Measurements from ENCODE around the gene TCF3.

Gene TCF3

GRCh38 chr19:1659084-1659427 lies 6.6 kb upstream of the TCF3 start:
- no peaks in the 10 kb centered on the region for H4K20me1 ChIP-seq (ENCODE audit: insufficient read depth, low read length)
- ATAC-seq (ENCODE audit: insufficient read depth, low read depth), result no peak
- DNase-seq, result no peak
- H3K27me3 ChIP-seq (ENCODE audit: insufficient read depth, low read length, poor library complexity), result no peaks in the 10 kb centered on the region
- H3K4me2 ChIP-seq (ENCODE audit: insufficient read depth, low read length), result no peak overlapping the region
- no peak overlapping the region for H3K9ac ChIP-seq (ENCODE audit: low read depth, low read length)
- no peak overlapping the region for H3K27ac ChIP-seq (ENCODE audit: low read length)
- no peaks in the 10 kb centered on the region for H3K9me3 ChIP-seq (ENCODE audit: insufficient read depth, low read length, severe bottlenecking)
- H3K4me3 ChIP-seq (ENCODE audit: low read depth in 1 of 2, low read length in 2 of 2), result no peak overlapping the region
- TF ChIP-seq EZH2 (IDR thresholded peaks at IDR 0.05; ENCODE audit: borderline replicate concordance, low read depth, low read length, severe bottlenecking), result no peak
- TF ChIP-seq CTCF (IDR thresholded peaks at IDR 0.05; ENCODE audit: borderline replicate concordance, extremely low read depth, low read length, poor library complexity, severe bottlenecking), result no peak
- no peak overlapping the region for H2AFZ ChIP-seq (ENCODE audit: low read depth, low read length)
- H3K36me3 ChIP-seq (ENCODE audit: insufficient read depth, low read length), result no peaks in the 10 kb centered on the region
- H3K79me2 ChIP-seq (ENCODE audit: insufficient read depth, low read length), result no peaks in the 10 kb centered on the region
- H3K4me1 ChIP-seq (ENCODE audit: insufficient read depth, low read length), result no peaks in the 10 kb centered on the region

- Histone ChIP-seq H2AFZ (ENCODE audit: low read depth, low read length) (no peak overlapping the region), H3K4me2 (ENCODE audit: insufficient read depth, low read length) (no peak overlapping the region), H3K27me3 (ENCODE audit: insufficient read depth, low read length, poor library complexity) (no peaks in the 10 kb centered on the region), H3K27ac (ENCODE audit: low read length) (no peak overlapping the region), H3K4me1 (ENCODE audit: insufficient read depth, low read length) (peaks cover 2% of the 10 kb centered on the region), H3K9ac (ENCODE audit: low read depth, low read length) (no peak overlapping the region), H3K4me3 (ENCODE audit: low read depth in 1 of 2, low read length in 2 of 2) (no peak overlapping the region), H3K36me3 (ENCODE audit: insufficient read depth, low read length) (no peaks in the 10 kb centered on the region), H3K9me3 (ENCODE audit: insufficient read depth, low read length, severe bottlenecking) (no peaks in the 10 kb centered on the region), H4K20me1 (ENCODE audit: insufficient read depth, low read length) (no peaks in the 10 kb centered on the region), H3K79me2 (ENCODE audit: insufficient read depth, low read length) (no peaks in the 10 kb centered on the region)
- DNase-seq (no peak), ATAC-seq (ENCODE audit: insufficient read depth, low read depth) (no peak)
- no peak for TF ChIP-seq EZH2 (IDR thresholded peaks at IDR 0.05; ENCODE audit: borderline replicate concordance, low read depth, low read length, severe bottlenecking)
- no peak for TF ChIP-seq CTCF (IDR thresholded peaks at IDR 0.05; ENCODE audit: borderline replicate concordance, extremely low read depth, low read length, poor library complexity, severe bottlenecking)
These were observed 6.0 kb upstream of the TCF3 start for GRCh38 chr19:1658150-1659083.

GRCh38 chr19:1657746-1658145 lies 5.3 kb upstream of the TCF3 start:
- no peaks in the 10 kb centered on the region for H3K79me2 ChIP-seq (ENCODE audit: insufficient read depth, low read length)
- no peak overlapping the region for H2AFZ ChIP-seq (ENCODE audit: low read depth, low read length)
- no peak for DNase-seq
- no peak for ATAC-seq (ENCODE audit: insufficient read depth, low read depth)
- H3K36me3 ChIP-seq (ENCODE audit: insufficient read depth, low read length), result no peaks in the 10 kb centered on the region
- peaks cover 7% of the 10 kb centered on the region for H3K4me1 ChIP-seq (ENCODE audit: insufficient read depth, low read length)
- no peak overlapping the region for H3K4me3 ChIP-seq (ENCODE audit: low read depth in 1 of 2, low read length in 2 of 2)
- no peaks in the 10 kb centered on the region for H3K9me3 ChIP-seq (ENCODE audit: insufficient read depth, low read length, severe bottlenecking)
- no peak overlapping the region for H3K4me2 ChIP-seq (ENCODE audit: insufficient read depth, low read length)
- H3K9ac ChIP-seq (ENCODE audit: low read depth, low read length), result no peak overlapping the region
- TF ChIP-seq EZH2 (IDR thresholded peaks at IDR 0.05; ENCODE audit: borderline replicate concordance, low read depth, low read length, severe bottlenecking) (no peak), CTCF (IDR thresholded peaks at IDR 0.05; ENCODE audit: borderline replicate concordance, extremely low read depth, low read length, poor library complexity, severe bottlenecking) (no peak)
- no peaks in the 10 kb centered on the region for H4K20me1 ChIP-seq (ENCODE audit: insufficient read depth, low read length)
- no peak overlapping the region for H3K27ac ChIP-seq (ENCODE audit: low read length)
- H3K27me3 ChIP-seq (ENCODE audit: insufficient read depth, low read length, poor library complexity), result no peaks in the 10 kb centered on the region
